GF-D8 (cell line): ENCODE results near the gene TUBD1.
"Not testable (repeated sequence)": the region's sequence is repeated elsewhere in the genome, so short reads cannot be mapped to it uniquely, and the experiment has no call there.

Experiments used
- DNase-seq: peaks from one replicate; lab custom pipeline; 2025; lab: John Stamatoyannopoulos, UW

TUBD1 gene

DNA sequence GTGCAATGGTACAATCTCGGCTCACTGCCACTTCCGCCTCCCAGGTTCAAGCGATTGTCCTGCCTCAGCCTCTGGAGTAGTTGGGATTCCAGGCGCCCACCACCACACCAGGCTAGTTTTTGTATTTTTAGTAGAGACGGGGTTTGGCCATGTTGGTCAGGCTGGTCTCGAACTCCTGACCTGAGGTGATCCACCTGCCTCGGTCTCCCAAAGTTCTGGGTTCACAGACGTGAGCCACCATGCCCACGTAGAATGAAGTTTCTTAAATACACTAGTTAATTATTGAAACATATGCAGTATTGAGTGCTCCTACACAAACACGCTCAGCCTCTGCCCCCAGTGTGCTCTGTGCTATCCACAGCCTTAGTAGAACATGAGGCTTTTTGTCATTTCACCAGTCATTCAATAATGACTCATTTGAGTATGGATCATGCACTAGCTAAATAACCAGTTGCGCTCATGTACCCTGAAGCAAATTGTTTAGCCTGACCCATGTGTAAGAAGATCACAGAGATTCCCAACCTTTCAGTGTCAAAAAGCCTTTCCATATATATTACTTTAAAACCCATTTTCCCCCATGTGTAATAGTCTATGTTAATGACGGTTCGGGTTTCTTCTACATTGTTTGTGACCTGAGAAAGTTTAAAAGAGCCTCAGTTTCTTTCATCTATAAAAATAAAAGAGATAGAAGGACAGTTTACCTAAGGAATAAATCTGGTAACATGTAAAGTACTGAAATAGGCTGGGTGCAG lies 49.7 kb downstream of the TUBD1 start:
- no peak for DNase-seq

- not testable (repeated sequence) for DNase-seq
Measured at GRCh38 chr17:59841882-59842263, 50.9 kb downstream of the TUBD1 start.

GRCh38 chr17:59841091-59841881 lies 51.5 kb downstream of the TUBD1 start:
- not testable (repeated sequence) for DNase-seq

GRCh38 chr17:59840329-59841090 lies 52.2 kb downstream of the TUBD1 start:
- no peak for DNase-seq

- no peak for DNase-seq
Measured at GRCh38 chr17:59839651-59840328, 53.0 kb downstream of the TUBD1 start.

- no peak for DNase-seq
Measured at GRCh38 chr17:59838052-59838916, 54.5 kb downstream of the TUBD1 start.

- DNase-seq, result peak; percentile 99
Measured at GRCh38 chr17:59837308-59838051, 55.3 kb downstream of the TUBD1 start.

DNA sequence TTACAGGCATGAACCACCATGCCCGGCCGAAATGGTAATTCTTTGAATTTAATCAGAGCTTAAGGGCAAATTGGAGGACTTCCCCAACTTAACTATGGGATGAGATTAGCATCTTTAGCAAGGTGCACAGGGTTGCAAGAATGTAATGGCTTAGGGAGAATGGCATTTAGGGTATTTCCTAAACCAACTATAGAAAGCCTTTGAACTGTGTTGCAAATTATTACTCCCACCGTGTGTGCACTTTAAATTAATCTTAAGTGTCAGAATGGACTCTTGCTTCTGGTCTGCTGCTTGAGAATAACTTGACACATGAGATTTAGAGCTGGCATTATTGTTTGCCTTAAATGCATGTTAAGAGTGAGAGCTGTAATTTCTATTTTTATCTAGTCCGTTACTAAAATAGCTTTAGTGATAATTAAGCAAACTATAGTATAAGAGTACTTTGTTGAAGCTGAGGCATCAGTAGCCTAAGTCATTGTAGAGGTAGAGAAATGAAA lies 59.8 kb downstream of the TUBD1 start:
- DNase-seq, result no peak

DNA sequence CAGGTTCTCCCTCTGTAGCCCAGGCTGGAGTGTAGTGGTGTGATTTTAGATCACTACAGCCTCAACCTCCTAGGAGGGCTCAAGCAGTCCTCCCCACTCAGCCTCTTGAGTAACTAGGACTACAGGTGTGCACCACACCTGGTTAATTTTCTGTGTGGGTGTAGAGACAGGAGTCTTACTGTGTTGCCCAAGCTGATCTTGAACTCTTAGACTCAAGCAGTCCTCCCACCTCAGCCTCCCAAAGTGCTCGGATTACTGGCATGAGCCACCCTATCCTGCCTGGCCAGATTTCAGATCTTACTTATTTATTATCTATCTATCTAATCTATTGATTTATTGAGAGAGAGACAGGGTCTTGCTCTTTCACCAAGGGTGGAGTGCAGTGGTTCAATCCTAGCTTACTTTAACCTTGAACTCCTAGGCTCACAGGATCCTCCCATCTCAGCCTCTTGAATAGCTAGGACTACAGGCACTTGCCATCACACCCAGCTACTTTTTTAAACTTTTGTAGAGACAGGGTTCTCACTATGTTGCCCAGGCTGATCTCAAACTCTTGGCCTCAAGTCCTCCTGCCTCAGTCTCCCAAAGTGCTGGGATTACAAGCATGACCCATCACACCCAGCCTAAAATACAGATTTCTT lies 61.8 kb downstream of the TUBD1 start:
- DNase-seq, result no peak

DNA sequence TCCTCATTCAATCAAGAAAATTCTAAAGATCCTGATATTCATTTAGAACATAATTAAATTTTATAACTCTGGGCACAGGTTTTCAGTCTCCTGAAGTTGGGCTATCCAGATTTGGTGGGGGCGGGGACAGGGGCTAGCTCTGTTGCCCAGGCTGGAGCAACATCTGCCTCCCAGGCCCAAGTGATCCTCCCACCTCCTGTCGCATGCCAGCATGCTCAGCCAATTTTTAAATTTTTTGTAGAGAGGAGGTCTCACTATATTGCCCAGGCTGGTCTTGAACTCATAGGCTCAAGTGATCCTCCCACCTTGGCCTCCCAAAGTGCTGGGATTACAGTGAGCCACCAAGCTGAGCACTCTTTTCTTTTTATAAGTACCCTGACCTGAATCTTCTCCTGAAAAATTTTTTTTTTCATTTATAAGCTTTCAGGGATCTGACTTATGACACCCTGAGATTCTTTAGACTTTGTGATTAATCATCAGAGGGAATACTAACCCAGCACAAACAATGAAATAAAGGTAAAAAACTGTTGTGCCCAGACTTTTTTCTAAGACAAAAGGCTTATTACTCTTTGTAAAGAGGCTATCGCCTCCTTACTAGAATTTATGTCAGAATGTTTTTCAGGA lies 62.6 kb downstream of the TUBD1 start:
- no peak for DNase-seq

GRCh38 chr17:59829217-59830006 lies 63.3 kb downstream of the TUBD1 start:
- peak; percentile 89 for DNase-seq

GRCh38 chr17:59828819-59829216 lies 63.9 kb downstream of the TUBD1 start:
- DNase-seq, result not testable (repeated sequence)

- no peak for DNase-seq
Measured at GRCh38 chr17:59828478-59828760, 64.3 kb downstream of the TUBD1 start.

- DNase-seq, result no peak
Measured at GRCh38 chr17:59827721-59828477, 64.8 kb downstream of the TUBD1 start.

DNA sequence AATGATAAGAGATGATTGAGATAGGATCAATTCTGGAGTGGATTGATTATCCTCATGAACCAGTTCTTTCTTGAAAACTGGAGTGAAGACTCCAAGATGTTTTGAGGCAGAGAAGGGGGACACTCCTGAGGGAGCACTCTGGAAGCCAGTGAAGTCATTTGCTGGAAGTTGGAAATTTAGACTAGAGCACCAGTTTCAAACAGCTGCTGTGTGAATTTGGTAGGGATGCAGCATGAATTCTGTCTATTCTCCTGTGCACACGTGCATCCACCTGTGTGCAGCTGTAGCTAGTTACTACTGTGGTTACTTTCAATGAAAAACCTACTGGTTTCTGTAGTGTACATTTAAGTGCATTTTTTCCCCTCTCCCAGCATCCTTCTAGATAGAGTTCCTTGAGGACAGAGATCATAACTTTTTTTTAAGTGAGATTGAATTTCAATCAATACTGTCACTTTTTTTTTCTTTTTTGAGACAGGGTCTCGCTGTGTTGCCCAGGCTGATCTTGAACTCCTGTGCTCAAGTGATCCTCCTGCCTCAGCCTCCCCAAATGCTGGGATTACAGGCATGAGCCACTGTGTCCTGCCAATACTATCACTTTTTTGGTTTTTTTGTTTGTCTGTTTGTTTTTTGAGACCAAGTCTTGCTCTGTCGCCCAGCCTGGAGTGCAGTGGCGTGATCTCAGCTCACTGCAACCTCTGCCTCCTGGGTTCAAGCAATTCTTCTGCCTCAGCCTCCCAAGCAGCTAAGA lies 65.9 kb downstream of the TUBD1 start:
- DNase-seq, result no peak

GRCh38 chr17:59825533-59826322 lies 67.0 kb downstream of the TUBD1 start:
- DNase-seq, result no peak
